Stimulated activated CD4-positive, alpha-beta T cell treated with anti-CD3 and anti-CD28 coated beads, Interleukin-12 subunit alpha, Interleukin-12 subunit beta, amount 100 ng/mL, for 48 hours (primary cell): ENCODE data around the gene LITAFD.

Experiments
- DNase-seq, 3 donors: peaks; one replicate each; pipeline ENCODE4 v3.0.0-alpha.2; 2020; ENCODE audit warnings: low read depth in 2 of 3, low spot score in 1 of 3

LITAFD gene

GRCh38 chr16:8919089-8919933, 37.2 kb downstream of the LITAFD start:
- DNase-seq, result no peak

- no peak for DNase-seq
These were observed 37.8 kb downstream of the LITAFD start for GRCh38 chr16:8919934-8920462.

- no peak for DNase-seq
These were observed 38.6 kb downstream of the LITAFD start for GRCh38 chr16:8920645-8921346.

- DNase-seq, result peak in 1 of 3 donors; percentile 9
These were observed 39.3 kb downstream of the LITAFD start for GRCh38 chr16:8921347-8921984.

- no peak for DNase-seq
These were observed 41.0 kb downstream of the LITAFD start for GRCh38 chr16:8923199-8923598.

- DNase-seq, result no peak
These were observed 42.1 kb downstream of the LITAFD start for GRCh38 chr16:8924214-8924613.

- no peak for DNase-seq
These were observed 43.3 kb downstream of the LITAFD start for GRCh38 chr16:8925455-8925854.

GRCh38 chr16:8926827-8927226, 44.7 kb downstream of the LITAFD start:
- DNase-seq, result no peak

- DNase-seq, result peak; percentile 31 to 62 (median 45)
These were observed 46.4 kb downstream of the LITAFD start for GRCh38 chr16:8928467-8928957.

- no peak for DNase-seq
These were observed 47.1 kb downstream of the LITAFD start for GRCh38 chr16:8929086-8929748.

- DNase-seq, result peak in 2 of 3 donors; percentile 25 to 30
These were observed 49.7 kb downstream of the LITAFD start for GRCh38 chr16:8931859-8932258.

- no peak for DNase-seq
These were observed 52.5 kb downstream of the LITAFD start for GRCh38 chr16:8934601-8935000.
